Measurements from ENCODE around the gene SLC25A21.

DNA sequence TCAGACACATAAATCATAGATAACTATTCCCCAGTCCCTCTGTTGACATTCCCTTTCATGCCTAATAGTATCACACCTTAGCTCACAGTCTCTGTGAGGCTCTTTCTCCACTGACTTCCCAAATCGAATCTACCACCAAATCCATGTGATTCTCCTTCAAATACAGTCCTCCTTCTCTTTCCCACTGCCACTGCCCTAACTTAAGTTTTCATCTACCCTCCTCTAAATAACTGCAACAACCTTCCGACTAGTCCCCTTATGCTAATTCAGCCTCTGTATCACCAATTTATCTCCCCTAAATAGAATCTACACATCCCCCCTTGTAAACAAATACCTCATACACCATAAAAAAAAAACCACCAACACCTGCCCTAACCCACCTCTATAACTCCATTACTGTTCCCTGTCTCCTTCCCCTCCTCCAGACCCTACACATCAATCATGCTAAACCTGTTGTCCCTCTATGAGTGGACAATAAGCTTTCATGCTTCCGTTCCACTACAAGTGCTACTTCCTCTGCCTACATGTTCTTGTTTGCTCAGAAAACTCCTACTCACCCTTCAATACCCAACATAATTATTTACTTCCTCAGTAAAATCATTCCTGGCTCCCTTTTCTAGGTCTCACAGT is 39.0 kb downstream of the SLC25A21 start:
- TF ChIP-seq, protein P1, sequence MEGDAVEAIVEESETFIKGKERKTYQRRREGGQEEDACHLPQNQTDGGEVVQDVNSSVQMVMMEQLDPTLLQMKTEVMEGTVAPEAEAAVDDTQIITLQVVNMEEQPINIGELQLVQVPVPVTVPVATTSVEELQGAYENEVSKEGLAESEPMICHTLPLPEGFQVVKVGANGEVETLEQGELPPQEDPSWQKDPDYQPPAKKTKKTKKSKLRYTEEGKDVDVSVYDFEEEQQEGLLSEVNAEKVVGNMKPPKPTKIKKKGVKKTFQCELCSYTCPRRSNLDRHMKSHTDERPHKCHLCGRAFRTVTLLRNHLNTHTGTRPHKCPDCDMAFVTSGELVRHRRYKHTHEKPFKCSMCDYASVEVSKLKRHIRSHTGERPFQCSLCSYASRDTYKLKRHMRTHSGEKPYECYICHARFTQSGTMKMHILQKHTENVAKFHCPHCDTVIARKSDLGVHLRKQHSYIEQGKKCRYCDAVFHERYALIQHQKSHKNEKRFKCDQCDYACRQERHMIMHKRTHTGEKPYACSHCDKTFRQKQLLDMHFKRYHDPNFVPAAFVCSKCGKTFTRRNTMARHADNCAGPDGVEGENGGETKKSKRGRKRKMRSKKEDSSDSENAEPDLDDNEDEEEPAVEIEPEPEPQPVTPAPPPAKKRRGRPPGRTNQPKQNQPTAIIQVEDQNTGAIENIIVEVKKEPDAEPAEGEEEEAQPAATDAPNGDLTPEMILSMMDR (IDR thresholded peaks at IDR 0.05), result no peak
- TF ChIP-seq POLR2A (IDR thresholded peaks at IDR 0.05), result no peak

Data from stomach (tissue), 4 donors.